ENCODE results near the gene LDLRAP1.

DNA sequence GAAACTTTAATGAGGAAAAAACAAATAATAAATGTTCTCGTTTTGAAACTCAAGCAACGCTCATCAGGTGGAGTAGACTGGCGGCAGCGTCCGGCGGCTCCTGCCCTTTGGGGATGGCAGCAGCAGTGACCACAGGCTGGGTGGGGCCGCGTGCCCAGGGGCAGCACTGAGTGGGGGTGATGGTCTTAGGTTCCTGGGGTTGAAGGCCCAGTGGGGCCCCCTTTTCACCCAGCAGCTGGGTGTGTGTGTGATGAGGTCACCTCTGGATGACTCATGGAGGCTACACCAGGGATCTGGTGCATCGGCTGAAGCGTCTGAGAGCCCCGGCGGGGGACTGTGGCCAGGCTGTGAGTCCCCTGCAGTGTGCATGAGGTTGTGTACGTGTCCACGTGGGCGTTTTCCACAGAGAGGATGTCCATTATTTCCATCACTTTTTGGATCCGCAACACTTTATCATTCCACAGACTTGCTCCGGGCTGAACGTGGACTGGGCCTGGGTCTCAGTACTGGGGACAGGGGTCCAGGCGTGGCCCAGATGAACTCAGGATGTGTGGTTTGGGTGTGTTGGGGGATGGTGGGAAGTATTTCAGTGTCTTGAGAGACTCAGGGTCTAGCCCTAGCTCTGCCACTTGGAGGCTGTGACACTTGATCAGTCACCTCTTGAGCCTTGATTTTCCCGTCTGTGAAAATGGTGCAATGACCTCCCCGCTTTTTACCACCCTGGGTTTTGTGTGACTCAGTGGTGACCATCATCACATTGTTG, 25.6 kb downstream of the LDLRAP1 start:
- TF ChIP-seq EP300 (IDR thresholded peaks at IDR 0.05) (no peak), POLR2A (IDR thresholded peaks at IDR 0.05) (no peak)
- TF ChIP-seq, protein P1, sequence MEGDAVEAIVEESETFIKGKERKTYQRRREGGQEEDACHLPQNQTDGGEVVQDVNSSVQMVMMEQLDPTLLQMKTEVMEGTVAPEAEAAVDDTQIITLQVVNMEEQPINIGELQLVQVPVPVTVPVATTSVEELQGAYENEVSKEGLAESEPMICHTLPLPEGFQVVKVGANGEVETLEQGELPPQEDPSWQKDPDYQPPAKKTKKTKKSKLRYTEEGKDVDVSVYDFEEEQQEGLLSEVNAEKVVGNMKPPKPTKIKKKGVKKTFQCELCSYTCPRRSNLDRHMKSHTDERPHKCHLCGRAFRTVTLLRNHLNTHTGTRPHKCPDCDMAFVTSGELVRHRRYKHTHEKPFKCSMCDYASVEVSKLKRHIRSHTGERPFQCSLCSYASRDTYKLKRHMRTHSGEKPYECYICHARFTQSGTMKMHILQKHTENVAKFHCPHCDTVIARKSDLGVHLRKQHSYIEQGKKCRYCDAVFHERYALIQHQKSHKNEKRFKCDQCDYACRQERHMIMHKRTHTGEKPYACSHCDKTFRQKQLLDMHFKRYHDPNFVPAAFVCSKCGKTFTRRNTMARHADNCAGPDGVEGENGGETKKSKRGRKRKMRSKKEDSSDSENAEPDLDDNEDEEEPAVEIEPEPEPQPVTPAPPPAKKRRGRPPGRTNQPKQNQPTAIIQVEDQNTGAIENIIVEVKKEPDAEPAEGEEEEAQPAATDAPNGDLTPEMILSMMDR (IDR thresholded peaks at IDR 0.05): no peak

All from suprapubic skin (tissue), 3 donors.